ENCODE results near the gene CDO1.
A peak's percentile ranks its signal among the peaks of the same experiment; 100 is the strongest.

Gene CDO1

GRCh38 chr5:115842952-115843351, 26.5 kb upstream of the CDO1 start:
- no peak for DNase-seq (ENCODE audit: extremely low spot score)
- ChIA-PET POLR2A (no interaction called here), CTCF (interaction anchor here (0.9 to 1.5 kb wide), 4 partner anchors 10 to 227 kb away, joined by 3 to 4 read pairs (median 4); no protein-coding TSS in a partner anchor)
- no peak for TF ChIP-seq CTCF (IDR thresholded peaks at IDR 0.05; ENCODE audit: control extremely low read depth, extremely low read depth, low read depth, missing control alignments)

GRCh38 chr5:115842089-115842935, 25.9 kb upstream of the CDO1 start:
- ChIA-PET POLR2A (no interaction called here), CTCF (interaction anchor here (0.9 to 2.0 kb wide), 5 partner anchors 11 to 227 kb away, joined by 3 to 8 read pairs (median 4); no protein-coding TSS in a partner anchor)

GRCh38 chr5:115841382-115842088, 25.1 kb upstream of the CDO1 start, which contains the start of the genes AP3S1 and ATG12:
TSS of gene AP3S1 (plus strand) at chr5:115841935. CDS start at chr5:115842038, 103 bp downstream.
TSS of gene ATG12 (minus strand) at chr5:115841565. CDS start at chr5:115841552, 13 bp downstream.
- POLR2A ChIA-PET: interaction anchor here (0.5 kb wide), 1 partner anchor 570 kb away, joined by 4 read pairs; no protein-coding TSS in a partner anchor
- no peak for TF ChIP-seq CTCF (IDR thresholded peaks at IDR 0.05; ENCODE audit: control extremely low read depth, extremely low read depth, low read depth, missing control alignments)
- peak; percentile 89 for DNase-seq (ENCODE audit: extremely low spot score)
- CTCF ChIA-PET: interaction anchor here (1.0 to 3.0 kb wide), 5 partner anchors 8 to 227 kb away, joined by 3 to 15 read pairs (median 8); no protein-coding TSS in a partner anchor

More at GRCh38 chr5:115842089-115842935, 25.9 kb upstream of the CDO1 start:
- TF ChIP-seq CTCF (IDR thresholded peaks at IDR 0.05; ENCODE audit: control extremely low read depth, extremely low read depth, low read depth, missing control alignments): peak; percentile 44
- DNase-seq (ENCODE audit: extremely low spot score): peak; percentile 20

GRCh38 chr5:115840873-115841272, 24.4 kb upstream of the CDO1 start:
- CTCF ChIA-PET: interaction anchor here (1.0 to 3.0 kb wide), 6 partner anchors 9 to 227 kb away, joined by 3 to 15 read pairs (median 6); no protein-coding TSS in a partner anchor
- POLR2A ChIA-PET: no interaction called here
- no peak for TF ChIP-seq CTCF (IDR thresholded peaks at IDR 0.05; ENCODE audit: control extremely low read depth, extremely low read depth, low read depth, missing control alignments)
- no peak for DNase-seq (ENCODE audit: extremely low spot score)

- CTCF ChIA-PET: interaction anchor here (1.1 to 3.0 kb wide), 7 partner anchors 11 to 530 kb away, joined by 3 to 15 read pairs (median 5); no protein-coding TSS in a partner anchor
- TF ChIP-seq CTCF (IDR thresholded peaks at IDR 0.05; ENCODE audit: control extremely low read depth, extremely low read depth, low read depth, missing control alignments): peak; percentile 52
- peak; percentile 47 for DNase-seq (ENCODE audit: extremely low spot score)
- POLR2A ChIA-PET: no interaction called here
Observed at GRCh38 chr5:115838885-115839518, 22.5 kb upstream of the CDO1 start.

GRCh38 chr5:115835481-115835880, 19.0 kb upstream of the CDO1 start:
- ChIA-PET CTCF (interaction anchor here (1.5 to 1.7 kb wide), 2 partner anchors 200 to 244 kb away, joined by 3 to 4 read pairs; no protein-coding TSS in a partner anchor), POLR2A (no interaction called here)
- no peak for TF ChIP-seq CTCF (IDR thresholded peaks at IDR 0.05; ENCODE audit: control extremely low read depth, extremely low read depth, low read depth, missing control alignments)
- DNase-seq (ENCODE audit: extremely low spot score): no peak
